T-helper 2 cell treated with Interferon-gamma antibody and Interleukin-4, amounts not matched to agents 5 μg/mL and 100 μg/mL, for 36 hours (primary cell): ENCODE measurements around the gene EEFSEC.
A peak's percentile ranks its signal among the peaks of the same experiment; 100 is the strongest.
"Not testable (repeated sequence)": the region's sequence is repeated elsewhere in the genome, so short reads cannot be mapped to it uniquely, and the experiment has no call there.

Experiments
- DNase-seq: peaks from one replicate; pipeline ENCODE4 v3.0.0; 2021; ENCODE audit warnings: low spot score
- H3K27ac Mint-ChIP-seq: one replicate; pipeline ENCODE4 v1.8.0; 2021; ENCODE audit warnings: mild to moderate bottlenecking, mixed read lengths
- H3K27me3 Mint-ChIP-seq: one replicate; pipeline ENCODE4 v1.8.0; 2021; ENCODE audit warnings: low read depth, mixed read lengths
- H3K36me3 Mint-ChIP-seq: one replicate; pipeline ENCODE4 v1.8.0; 2021; ENCODE audit warnings: low read depth, mixed read lengths
- H3K4me1 Mint-ChIP-seq: one replicate; pipeline ENCODE4 v1.8.0; 2021; ENCODE audit warnings: low read depth, mixed read lengths
- H3K4me3 Mint-ChIP-seq: one replicate; pipeline ENCODE4 v1.8.0; 2022; ENCODE audit warnings: mild to moderate bottlenecking, moderate library complexity, mixed read lengths
- H3K9me3 Mint-ChIP-seq: one replicate; pipeline ENCODE4 v1.8.0; 2021; ENCODE audit warnings: mixed read lengths

The EEFSEC gene

DNA sequence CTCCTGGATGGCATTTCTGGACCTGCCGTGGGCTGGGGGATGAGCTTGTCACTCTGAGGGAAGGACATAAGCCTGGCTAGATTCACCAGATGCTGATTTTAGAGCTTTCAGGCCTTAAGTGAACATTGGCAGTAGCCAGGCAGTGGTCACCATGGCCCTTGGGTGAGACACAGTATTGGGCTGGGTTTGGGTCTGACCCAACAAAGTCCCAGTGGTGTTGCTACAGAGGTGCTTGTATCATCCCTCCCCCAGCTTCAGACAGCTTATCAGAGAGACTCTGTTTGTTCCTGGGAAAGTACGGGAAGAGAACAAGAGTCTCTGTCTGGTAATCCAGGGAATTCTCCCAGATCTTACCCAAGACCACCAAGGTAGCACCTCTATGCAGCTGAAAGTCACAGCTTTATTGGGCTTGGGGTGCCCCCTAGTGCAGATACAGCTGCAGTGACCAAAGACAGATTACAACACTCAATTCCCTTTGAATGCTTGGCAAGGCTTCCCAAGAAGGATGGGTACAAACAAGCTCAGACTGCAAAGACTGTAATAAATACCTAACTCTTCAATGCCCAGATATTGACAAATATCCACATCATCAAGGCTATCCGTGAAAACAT lies 19.9 kb upstream of the EEFSEC start:
- DNase-seq: no peak
- H3K27ac Mint-ChIP-seq: no peak overlapping the region
- H3K36me3 Mint-ChIP-seq: no peaks in the 10 kb centered on the region
- no peaks in the 10 kb centered on the region for H3K9me3 Mint-ChIP-seq
- H3K4me1 Mint-ChIP-seq: no peaks in the 10 kb centered on the region
- peaks cover 34% of the 10 kb centered on the region for H3K27me3 Mint-ChIP-seq
- no peak overlapping the region for H3K4me3 Mint-ChIP-seq

DNA sequence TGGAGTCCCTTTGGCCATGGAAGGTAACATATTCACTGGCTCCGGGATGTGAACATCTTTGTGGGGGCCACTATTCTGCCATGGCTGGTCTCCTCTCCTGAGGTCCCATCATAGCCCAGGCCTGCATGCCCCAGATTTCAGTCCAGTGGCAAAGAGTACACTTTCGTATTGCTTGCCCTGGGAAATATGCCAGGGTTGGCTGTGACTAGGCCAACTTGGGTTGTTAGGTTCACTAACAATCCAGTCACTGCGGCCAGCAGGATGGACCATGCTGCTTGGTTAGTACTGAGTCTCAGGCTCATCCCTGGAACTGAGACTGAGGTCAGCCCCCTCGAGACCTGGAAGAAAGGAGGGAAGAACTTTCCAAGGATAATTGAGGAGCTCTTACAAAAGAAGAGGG lies 9.8 kb upstream of the EEFSEC start:
- Mint-ChIP-seq H3K9me3 (no peaks in the 10 kb centered on the region), H3K27ac (no peak overlapping the region), H3K27me3 (peaks cover 9% of the 10 kb centered on the region), H3K36me3 (no peaks in the 10 kb centered on the region), H3K4me1 (no peaks in the 10 kb centered on the region), H3K4me3 (no peak overlapping the region)
- DNase-seq: no peak

DNA sequence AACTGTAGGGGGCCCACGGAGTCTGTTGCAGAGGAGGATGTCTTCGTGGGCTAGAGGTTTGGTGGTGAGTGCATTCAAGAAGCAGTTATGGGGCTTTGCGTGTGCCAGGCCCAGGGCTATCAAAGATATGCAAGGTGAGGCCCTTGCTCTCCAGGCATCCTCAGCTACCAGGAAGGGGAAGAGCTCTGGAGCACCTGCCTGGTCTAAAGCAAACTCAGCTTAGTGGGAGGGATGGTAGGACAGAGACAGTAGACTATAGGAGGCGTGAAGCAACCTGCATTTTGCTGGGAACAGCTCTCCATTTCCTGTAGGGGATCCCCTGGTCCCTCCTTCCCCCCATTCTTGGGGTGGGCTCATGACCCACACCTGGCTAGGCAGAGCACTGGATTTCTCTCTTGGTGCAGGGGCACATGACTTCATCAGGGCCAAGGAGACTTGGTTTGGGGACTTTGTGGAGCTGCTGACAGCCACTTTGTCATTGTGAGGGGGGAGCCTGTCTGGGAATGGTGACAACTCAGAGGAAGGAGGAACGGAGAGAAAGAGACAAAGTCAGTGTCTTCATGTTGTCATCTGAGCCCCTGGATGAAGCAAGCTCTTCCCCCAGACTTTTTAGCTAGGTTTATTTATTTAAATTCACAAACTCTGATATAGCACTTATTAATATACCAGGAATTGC lies 8.6 kb upstream of the EEFSEC start:
- Mint-ChIP-seq H3K27ac (no peak overlapping the region), H3K36me3 (no peaks in the 10 kb centered on the region), H3K27me3 (peaks cover 2% of the 10 kb centered on the region), H3K4me3 (no peak overlapping the region), H3K4me1 (no peaks in the 10 kb centered on the region), H3K9me3 (no peaks in the 10 kb centered on the region)
- DNase-seq: no peak

DNA sequence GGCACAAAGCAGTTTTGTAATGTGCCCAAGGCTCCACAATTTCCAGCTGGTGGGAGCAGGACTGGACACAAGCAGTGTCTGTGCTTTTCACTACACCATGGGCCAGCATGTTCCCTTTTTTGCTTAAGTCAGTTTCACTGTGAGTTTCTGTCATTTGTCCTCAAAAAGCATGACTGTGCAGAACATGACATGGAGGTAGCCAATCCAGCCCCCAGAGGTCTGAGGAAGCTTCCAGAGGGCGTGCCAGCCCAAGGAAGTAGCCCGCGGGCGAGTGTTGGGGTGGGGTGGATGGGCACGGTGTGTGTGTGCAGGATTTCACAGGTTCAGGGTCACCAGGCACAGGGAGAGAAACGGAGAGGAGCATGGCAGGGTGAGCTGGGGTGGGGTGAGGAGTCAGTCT lies 8.0 kb upstream of the EEFSEC start:
- H3K4me3 Mint-ChIP-seq: no peak overlapping the region
- no peak overlapping the region for H3K27ac Mint-ChIP-seq
- H3K9me3 Mint-ChIP-seq: no peaks in the 10 kb centered on the region

DNA sequence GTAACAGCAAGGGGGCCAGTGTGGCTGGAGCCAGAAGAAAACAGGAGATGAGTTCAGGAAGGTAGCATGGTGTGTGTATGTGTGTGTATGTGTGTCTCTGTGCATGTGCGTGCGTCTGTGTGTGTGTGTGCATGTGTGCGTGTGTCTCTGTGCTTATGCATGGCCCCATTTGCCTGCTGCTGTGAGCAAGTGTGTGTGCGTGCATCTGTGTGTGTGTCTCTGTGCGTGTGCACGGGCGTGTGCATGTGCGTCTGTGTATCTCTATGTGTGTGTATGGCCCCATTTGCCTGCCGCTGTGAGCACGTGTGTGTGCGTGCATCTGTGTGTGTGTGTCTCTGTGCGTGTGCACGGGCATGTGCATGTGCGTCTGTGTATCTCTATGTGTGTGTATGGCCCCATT lies 7.1 kb upstream of the EEFSEC start:
- H3K27me3 Mint-ChIP-seq: peaks cover 2% of the 10 kb centered on the region
- H3K36me3 Mint-ChIP-seq: no peaks in the 10 kb centered on the region
- no peak overlapping the region for H3K27ac Mint-ChIP-seq

More for the DNA sequence above, 8.0 kb upstream of the EEFSEC start:
- H3K27me3 Mint-ChIP-seq: peaks cover 2% of the 10 kb centered on the region
- H3K36me3 Mint-ChIP-seq: no peaks in the 10 kb centered on the region
- H3K4me1 Mint-ChIP-seq: no peaks in the 10 kb centered on the region
- no peak for DNase-seq

DNA sequence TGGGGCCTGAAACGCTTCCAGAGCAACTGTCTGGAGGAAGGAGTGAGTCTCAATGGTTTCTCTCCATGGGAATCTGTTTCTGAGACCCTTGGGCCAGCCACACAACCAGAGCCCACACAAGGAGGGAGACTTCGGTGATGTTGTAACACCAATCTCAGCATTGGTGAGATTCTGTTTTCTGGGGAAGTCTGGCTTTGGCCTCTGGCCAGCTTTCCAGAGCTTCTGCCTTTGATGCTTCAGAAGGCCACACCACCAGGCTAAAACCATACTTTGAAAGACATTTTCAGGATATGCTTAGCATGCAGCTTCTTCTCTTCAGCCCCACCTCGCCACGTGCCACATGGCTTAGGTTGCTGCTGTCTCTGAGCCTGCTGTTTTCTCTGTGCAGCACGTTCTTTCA lies 3.6 kb upstream of the EEFSEC start:
- no peaks in the 10 kb centered on the region for H3K9me3 Mint-ChIP-seq
- no peak overlapping the region for H3K4me3 Mint-ChIP-seq
- H3K27me3 Mint-ChIP-seq: peaks cover 2% of the 10 kb centered on the region
- no peak overlapping the region for H3K27ac Mint-ChIP-seq
- H3K36me3 Mint-ChIP-seq: no peaks in the 10 kb centered on the region
- DNase-seq: no peak
- H3K4me1 Mint-ChIP-seq: peaks cover 11% of the 10 kb centered on the region

More for the DNA sequence above, 7.1 kb upstream of the EEFSEC start:
- Mint-ChIP-seq H3K4me3 (no peak overlapping the region), H3K9me3 (no peaks in the 10 kb centered on the region), H3K4me1 (no peaks in the 10 kb centered on the region)
- DNase-seq: no peak

DNA sequence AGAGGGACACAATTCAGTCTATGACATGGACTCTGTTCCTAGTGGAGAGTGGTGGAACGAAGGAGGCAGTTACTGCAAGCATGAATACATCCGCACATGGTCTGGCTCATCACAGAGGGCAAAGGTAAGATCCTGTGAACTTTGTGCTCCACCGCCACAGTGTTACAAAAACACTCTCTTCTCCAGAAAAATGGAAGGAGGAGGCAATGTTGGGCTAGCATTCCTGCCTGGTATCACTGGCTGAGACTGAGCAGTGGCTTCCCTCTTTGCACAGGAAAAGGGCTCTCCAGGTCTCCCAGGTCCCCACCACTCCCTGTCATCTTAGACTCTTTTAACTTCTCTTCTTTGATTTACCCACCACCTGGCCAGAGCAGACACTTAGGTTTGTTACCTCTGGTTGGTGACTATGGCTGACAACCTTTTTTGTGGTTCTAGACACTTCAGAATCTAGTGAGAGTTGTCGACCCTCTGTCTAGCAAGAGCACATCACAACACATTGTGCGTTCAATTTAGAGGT lies 1.5 kb upstream of the EEFSEC start:
- DNase-seq: no peak
- H3K36me3 Mint-ChIP-seq: peaks cover 7% of the 10 kb centered on the region
- H3K27ac Mint-ChIP-seq: no peak overlapping the region
- peaks cover 20% of the 10 kb centered on the region for H3K4me1 Mint-ChIP-seq
- no peaks in the 10 kb centered on the region for H3K9me3 Mint-ChIP-seq
- H3K4me3 Mint-ChIP-seq: no peak overlapping the region
- H3K27me3 Mint-ChIP-seq: no peaks in the 10 kb centered on the region

DNA sequence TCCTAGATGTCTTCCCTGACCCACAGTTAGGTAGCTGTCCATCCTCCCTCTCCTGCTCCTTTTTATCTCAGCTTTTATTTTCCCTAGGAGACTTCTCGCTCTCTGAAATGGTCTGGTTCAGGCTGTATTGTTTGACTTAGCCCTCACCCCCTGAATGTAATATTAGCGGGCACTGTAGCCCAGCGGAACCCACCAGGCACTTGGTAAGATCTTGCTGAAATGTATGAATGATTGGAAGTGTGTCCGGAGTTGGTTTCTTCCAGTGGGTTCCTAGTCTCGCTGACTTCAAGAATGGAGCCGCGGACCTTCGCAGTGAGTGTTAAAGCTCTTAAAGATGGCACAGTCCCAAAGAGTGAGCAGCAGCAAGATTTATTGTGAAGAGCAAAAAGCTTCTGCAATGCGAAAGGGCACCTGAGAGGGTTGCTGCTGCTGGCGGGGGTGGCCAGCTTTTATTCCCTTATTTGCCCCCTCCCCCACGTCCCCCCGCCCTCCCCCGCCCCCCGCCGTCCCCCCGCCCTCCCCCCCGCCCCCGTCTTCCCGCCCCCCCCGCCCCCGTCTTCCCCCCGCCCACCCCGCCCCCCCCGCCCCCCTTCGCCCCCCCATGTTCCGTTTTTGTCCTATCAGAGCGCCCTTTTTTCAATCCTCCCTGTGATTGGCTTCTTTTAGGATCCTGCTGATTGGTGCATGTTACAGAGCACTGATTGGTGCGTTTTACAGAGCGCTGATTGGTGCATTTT lies 694 bp upstream of the EEFSEC start:
- Mint-ChIP-seq H3K4me3 (peak overlapping the region; percentile 89), H3K27me3 (no peaks in the 10 kb centered on the region), H3K4me1 (peaks cover 20% of the 10 kb centered on the region), H3K27ac (peak overlapping the region; percentile 92), H3K36me3 (peaks cover 15% of the 10 kb centered on the region), H3K9me3 (no peaks in the 10 kb centered on the region)
- DNase-seq: no peak

DNA sequence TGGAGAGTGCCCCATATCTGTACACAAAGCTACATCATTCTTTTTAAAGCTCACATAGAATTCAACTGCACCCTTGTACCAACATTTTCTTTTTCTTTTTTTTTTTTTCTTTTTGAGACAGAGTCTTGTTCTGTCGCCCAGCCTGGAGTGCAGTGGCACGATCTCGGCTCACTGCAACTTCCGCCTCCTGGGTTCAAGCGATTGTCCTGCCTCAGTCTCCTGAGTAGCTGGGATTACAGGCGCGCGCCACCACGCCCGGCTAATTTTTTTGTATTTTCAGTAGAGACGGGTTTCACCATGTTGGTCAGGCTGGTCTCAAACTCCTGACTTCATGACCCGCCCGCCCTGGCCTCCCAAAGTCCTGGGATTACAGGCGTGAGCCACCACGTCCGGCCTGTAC lies 1.1 kb downstream of the EEFSEC start:
- Mint-ChIP-seq H3K4me3 (peak overlapping the region; percentile 89), H3K36me3 (peaks cover 21% of the 10 kb centered on the region), H3K27ac (peak overlapping the region; percentile 68), H3K4me1 (peaks cover 20% of the 10 kb centered on the region)
- DNase-seq, H3K27me3 Mint-ChIP-seq, H3K9me3 Mint-ChIP-seq: not testable (repeated sequence)

DNA sequence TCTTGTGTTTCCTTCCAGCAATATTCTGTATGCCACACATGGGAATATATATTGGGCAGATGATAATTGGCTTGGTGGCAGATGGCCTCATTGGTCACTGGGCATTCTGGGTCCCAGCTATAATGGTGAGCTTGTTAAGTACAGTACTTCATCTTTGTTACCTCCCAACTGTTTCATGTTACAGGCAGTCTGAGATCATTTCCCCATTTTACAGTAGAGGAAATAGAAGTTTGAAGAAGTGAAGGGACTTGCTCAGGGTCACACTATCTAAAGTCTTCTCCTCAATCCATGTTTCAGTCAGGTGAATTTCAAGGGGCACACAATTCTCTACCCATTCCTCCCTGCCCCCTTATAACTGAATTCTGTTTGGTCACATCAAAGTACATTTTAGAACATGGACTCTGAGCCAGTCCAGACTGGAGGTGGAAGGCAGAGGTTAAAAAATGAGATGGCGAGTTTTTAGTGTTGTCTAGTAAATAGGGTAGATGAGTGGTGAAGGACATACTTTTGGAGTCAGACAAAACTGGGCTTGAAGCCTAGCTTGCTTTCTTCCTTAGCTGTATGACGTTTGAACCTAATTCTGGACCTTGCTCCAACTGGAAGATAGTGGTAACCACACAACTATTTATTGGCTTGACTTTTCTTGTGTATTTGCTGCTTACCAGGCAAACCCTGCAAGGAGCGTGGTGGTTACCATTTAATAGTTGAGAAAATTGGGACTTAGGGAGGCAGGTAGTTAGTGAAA lies 2.5 kb downstream of the EEFSEC start:
- Mint-ChIP-seq H3K9me3 (no peaks in the 10 kb centered on the region), H3K27me3 (no peaks in the 10 kb centered on the region), H3K4me1 (peaks cover 20% of the 10 kb centered on the region), H3K27ac (no peak overlapping the region), H3K4me3 (no peak overlapping the region), H3K36me3 (peaks cover 21% of the 10 kb centered on the region)
- no peak for DNase-seq

DNA sequence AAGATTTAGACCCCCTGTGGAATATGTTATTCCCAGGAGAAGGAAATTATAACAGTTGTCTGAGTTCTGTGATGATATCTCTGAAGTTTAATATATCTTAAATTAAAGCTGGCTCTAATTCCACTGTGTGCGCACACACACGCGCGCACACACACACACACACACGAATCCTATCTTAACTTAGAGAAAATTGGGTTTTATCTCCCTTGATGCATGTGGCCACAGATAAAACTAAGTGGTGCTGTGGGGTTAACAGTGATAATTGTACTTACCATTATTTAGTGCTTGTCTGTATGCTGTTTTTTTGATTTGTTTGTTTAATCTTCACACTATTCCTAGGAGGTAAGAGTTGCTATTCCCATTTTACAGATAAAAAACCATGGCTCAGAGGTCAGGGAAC lies 7.4 kb downstream of the EEFSEC start:
- no peak for DNase-seq
- Mint-ChIP-seq H3K27ac (no peak overlapping the region), H3K27me3 (no peaks in the 10 kb centered on the region), H3K9me3 (no peaks in the 10 kb centered on the region), H3K4me3 (no peak overlapping the region), H3K4me1 (peaks cover 4% of the 10 kb centered on the region), H3K36me3 (peaks cover 23% of the 10 kb centered on the region)

DNA sequence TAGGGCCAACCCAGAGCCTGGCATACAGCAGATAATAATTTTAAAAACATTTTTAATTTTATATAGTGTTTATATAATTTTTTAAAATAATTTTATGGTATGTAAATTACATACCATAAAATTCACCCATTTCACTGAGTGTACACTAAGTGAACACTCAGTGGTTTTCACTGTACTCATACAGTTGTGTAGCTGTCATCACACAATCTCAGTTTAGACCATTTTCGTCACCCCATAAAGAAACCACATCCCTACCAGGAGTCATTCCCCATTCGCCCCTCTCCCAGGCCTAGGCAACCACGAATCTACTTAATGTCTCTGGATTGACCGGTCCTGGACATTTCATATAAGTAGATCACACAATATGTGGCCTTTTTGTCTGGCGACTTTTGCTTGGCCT lies 10.2 kb downstream of the EEFSEC start:
- no peaks in the 10 kb centered on the region for H3K9me3 Mint-ChIP-seq
- no peaks in the 10 kb centered on the region for H3K27me3 Mint-ChIP-seq
- H3K36me3 Mint-ChIP-seq: peaks cover 3% of the 10 kb centered on the region
- H3K4me1 Mint-ChIP-seq: no peaks in the 10 kb centered on the region
- H3K4me3 Mint-ChIP-seq: no peak overlapping the region
- DNase-seq: no peak
- H3K27ac Mint-ChIP-seq: no peak overlapping the region

DNA sequence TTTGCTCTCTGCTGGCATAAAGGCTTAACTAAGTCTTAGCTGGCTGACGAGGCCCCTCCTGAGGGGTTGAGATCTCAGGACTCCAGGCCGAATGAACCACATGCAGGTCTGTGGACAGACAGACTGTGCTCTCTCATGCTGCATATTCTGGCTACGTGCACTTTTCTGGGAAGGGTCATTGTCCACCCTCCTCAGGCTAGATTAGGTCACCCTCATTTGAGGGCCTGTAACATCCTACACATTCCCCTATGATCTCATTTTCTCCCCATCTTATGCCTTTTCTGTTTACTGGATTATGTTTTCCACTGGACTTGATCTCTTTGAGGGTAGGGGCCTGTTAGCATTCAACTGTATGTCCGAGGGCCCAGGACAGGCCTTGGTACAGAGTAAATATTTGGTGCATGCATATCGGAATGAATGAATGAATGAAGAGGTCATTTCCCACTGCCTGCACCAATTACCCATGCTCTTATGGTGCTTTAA lies 13.7 kb downstream of the EEFSEC start:
- Mint-ChIP-seq H3K4me1 (peaks cover 2% of the 10 kb centered on the region), H3K36me3 (peaks cover 3% of the 10 kb centered on the region), H3K4me3 (no peak overlapping the region), H3K9me3 (no peaks in the 10 kb centered on the region), H3K27me3 (no peaks in the 10 kb centered on the region), H3K27ac (no peak overlapping the region)
- no peak for DNase-seq

DNA sequence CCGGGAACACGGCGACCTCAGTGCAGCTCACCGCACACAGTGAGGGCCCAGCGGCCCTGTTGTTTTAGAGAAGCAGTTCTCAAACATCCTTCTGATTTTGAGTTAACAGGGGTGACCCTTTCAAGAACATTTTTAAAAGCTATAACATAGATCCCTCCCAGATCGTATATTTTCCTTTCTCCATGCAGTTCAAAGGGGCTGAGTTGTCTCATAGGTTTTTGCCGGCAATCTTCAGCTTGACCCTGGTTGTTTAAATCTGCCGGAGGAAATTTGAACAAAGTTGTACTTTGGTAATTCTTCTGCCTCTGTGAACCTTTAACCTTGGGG lies 14.3 kb downstream of the EEFSEC start:
- peaks cover 1% of the 10 kb centered on the region for H3K36me3 Mint-ChIP-seq
- DNase-seq: no peak
- no peaks in the 10 kb centered on the region for H3K27me3 Mint-ChIP-seq
- H3K27ac Mint-ChIP-seq: no peak overlapping the region
- no peaks in the 10 kb centered on the region for H3K9me3 Mint-ChIP-seq
- peaks cover 2% of the 10 kb centered on the region for H3K4me1 Mint-ChIP-seq
- H3K4me3 Mint-ChIP-seq: no peak overlapping the region
